ENCODE measurements around the gene ELAVL3.
"Not testable (repeated sequence)": the region's sequence is repeated elsewhere in the genome, so short reads cannot be mapped to it uniquely, and the experiment has no call there.

The ELAVL3 gene

DNA sequence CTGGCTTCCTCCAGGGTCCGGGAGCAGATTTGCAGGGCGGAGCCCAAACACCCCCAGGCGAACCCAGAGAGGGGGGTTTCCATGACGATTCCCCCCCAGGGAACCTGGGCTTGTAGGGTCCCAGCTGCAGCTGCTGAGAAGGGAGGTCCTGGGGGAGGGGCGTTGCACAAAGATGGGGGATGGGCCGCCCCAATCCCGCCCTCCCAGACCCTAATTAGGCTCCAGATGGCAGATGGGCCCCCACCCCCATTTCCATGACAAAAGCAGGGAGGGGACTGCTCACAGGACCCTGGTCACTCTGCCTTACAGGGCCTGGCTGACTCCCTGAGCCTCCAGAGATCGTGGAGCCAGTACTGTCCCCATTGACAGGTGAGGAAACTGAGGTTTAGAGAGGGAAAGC is 15.2 kb downstream of the ELAVL3 start:
- Histone ChIP-seq H3K27ac (no peak overlapping the region), H3K27me3 (replicated peaks) (no peaks in the 10 kb centered on the region), H3K36me3 (replicated peaks) (no peaks in the 10 kb centered on the region), H3K4me3 (ENCODE audit: low read depth, low read length) (no peak overlapping the region)
- TF ChIP-seq, protein P1, sequence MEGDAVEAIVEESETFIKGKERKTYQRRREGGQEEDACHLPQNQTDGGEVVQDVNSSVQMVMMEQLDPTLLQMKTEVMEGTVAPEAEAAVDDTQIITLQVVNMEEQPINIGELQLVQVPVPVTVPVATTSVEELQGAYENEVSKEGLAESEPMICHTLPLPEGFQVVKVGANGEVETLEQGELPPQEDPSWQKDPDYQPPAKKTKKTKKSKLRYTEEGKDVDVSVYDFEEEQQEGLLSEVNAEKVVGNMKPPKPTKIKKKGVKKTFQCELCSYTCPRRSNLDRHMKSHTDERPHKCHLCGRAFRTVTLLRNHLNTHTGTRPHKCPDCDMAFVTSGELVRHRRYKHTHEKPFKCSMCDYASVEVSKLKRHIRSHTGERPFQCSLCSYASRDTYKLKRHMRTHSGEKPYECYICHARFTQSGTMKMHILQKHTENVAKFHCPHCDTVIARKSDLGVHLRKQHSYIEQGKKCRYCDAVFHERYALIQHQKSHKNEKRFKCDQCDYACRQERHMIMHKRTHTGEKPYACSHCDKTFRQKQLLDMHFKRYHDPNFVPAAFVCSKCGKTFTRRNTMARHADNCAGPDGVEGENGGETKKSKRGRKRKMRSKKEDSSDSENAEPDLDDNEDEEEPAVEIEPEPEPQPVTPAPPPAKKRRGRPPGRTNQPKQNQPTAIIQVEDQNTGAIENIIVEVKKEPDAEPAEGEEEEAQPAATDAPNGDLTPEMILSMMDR (IDR thresholded peaks at IDR 0.05; ENCODE audit: low read depth, low read length, missing control alignments) = no peak
- DNase-seq = no peak
- in situ Hi-C loops (cut with HindIII; ENCODE audit: low pct_ligation_motif_present, low sequenced_read_pairs) = no loop called here

DNA sequence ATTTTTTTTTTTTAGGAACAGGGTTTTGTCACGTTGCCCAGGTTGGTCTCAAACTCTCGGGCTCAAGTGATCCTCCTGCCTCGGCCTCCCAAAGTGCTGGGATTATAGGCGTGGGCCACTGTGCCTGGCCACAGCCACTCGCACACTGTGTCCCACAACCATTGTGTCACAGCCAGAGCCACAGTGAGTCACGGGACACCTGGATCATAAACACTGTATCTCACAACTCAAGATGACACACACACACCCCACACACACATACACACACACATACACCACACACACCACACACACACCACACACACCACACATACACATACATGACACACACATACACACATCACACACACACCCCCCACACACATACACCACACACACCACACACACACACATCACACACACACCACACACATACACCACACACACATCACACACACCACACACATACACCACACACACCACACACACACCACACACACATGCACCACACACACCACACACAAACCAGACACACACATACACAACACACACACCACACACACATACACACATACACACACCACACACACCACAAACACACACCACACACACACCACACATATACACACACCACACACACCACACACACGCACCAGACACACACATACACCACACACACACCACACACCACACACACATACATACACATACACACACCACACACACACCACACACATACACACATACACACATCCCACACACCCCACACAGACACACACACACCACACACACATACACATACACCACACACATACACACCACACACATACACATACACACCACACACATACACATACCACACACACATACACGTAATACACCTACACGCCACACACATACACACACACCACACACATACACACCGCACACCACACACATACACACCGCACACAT is 16.2 kb downstream of the ELAVL3 start:
- TF ChIP-seq, protein P1 (IDR thresholded peaks at IDR 0.05; ENCODE audit: low read depth, low read length, missing control alignments) = no peak
- Histone ChIP-seq H3K27me3 (replicated peaks) (no peaks in the 10 kb centered on the region), H3K27ac (no peak overlapping the region), H3K4me3 (ENCODE audit: low read depth, low read length) (no peak overlapping the region), H3K36me3 (replicated peaks) (no peaks in the 10 kb centered on the region)
- in situ Hi-C loops (cut with HindIII; ENCODE audit: low pct_ligation_motif_present, low sequenced_read_pairs) = no loop called here
- DNase-seq = no peak

DNA sequence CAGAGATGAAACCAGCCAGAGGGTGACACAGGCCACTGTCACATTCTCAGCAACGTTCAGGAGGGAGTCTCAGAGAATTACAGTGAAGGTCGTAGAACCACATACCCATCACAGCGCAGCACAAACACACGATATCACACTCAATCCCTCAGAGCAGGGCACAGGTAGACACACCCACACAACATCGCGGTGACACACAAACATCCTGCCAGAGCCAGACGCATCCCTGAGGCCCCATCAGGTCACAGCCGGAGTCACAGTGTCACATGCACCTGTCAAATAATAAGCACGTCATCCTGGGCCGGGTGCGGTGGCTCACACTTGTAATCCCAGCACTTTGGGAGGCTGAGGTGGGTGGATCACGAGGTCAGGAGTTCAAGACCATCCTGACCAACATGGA is 17.5 kb downstream of the ELAVL3 start:
- Histone ChIP-seq H3K4me3 (ENCODE audit: low read depth, low read length) (no peak overlapping the region), H3K36me3 (replicated peaks) (no peaks in the 10 kb centered on the region), H3K27me3 (replicated peaks) (no peaks in the 10 kb centered on the region), H3K27ac (no peak overlapping the region)
- TF ChIP-seq, protein P1 (IDR thresholded peaks at IDR 0.05; ENCODE audit: low read depth, low read length, missing control alignments) = no peak
- in situ Hi-C loops (cut with HindIII; ENCODE audit: low pct_ligation_motif_present, low sequenced_read_pairs) = no loop called here
- no peak for DNase-seq

DNA sequence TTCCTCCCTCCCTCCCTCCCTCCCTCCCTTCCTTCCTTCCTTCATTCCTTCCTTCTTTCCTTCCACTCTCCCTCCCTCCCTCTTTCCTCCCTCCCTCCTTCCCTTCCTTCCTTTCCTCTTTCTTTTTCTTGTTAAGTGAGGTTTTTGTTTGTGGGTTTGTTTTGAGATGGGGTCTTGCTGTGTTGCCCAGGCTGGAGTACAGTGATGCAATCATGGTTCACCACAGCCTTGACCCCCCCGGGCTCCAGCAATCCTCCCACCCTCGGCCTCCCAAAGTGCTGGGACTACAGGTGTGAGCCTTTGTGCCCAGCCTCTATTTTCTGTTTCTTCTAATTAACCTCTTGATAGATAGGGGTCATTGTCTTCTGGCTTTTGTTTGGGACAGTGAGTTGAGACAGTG is 19.4 kb downstream of the ELAVL3 start:
- Histone ChIP-seq H3K27ac (no peak overlapping the region), H3K4me3 (ENCODE audit: low read depth, low read length) (no peak overlapping the region), H3K36me3 (replicated peaks) (no peaks in the 10 kb centered on the region), H3K27me3 (replicated peaks) (no peaks in the 10 kb centered on the region)
- no peak for DNase-seq
- in situ Hi-C loops (cut with HindIII; ENCODE audit: low pct_ligation_motif_present, low sequenced_read_pairs) = no loop called here
- TF ChIP-seq, protein P1 (IDR thresholded peaks at IDR 0.05; ENCODE audit: low read depth, low read length, missing control alignments) = no peak

DNA sequence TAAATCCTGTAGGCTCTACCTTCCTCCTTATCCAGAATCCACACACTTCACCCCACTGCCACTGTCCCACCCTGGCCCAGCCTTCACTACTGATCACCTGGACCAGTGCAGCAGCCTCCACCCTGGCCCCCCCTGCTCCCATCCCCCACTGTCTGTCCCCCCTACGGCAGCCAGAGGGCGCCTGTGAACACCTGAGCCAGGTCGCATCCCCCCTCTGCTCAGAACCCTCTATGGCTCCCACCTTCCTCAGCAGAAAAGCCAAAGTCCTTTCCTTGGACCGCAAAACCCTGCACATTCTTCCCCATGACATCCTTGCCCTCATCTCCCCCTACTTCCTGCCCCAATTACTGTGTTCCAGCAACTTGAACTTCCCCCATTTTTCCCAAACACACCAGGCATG is 20.6 kb downstream of the ELAVL3 start:
- Histone ChIP-seq H3K36me3 (replicated peaks) (no peaks in the 10 kb centered on the region), H3K4me3 (ENCODE audit: low read depth, low read length) (no peak overlapping the region), H3K27me3 (replicated peaks) (no peaks in the 10 kb centered on the region), H3K27ac (no peak overlapping the region)
- in situ Hi-C loops (cut with HindIII; ENCODE audit: low pct_ligation_motif_present, low sequenced_read_pairs) = no loop called here
- no peak for DNase-seq
- TF ChIP-seq, protein P1 (IDR thresholded peaks at IDR 0.05; ENCODE audit: low read depth, low read length, missing control alignments) = peak; percentile 54

DNA sequence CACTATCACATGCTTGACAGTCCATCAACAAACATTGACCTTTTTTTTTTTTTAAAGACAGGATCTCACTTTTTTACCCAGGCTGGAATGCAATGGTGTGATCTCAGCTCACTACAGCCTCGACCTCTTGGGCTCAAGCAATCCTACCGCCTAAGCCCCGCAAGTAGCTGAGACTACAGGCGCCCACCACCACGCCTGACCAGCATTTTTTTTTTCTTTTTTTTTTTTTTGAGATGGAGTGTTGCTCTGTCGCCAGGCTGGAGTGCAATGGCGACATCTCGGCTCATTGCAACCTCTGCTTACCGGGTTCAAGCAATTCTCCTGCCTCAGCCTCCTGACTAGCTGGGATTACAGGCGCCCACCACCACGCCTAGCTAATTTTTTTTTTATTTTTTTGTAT is 21.9 kb downstream of the ELAVL3 start:
- H3K27me3 ChIP-seq (replicated peaks); DNase-seq; H3K4me3 ChIP-seq (ENCODE audit: low read depth, low read length); H3K36me3 ChIP-seq (replicated peaks); H3K27ac ChIP-seq; in situ Hi-C loops (cut with HindIII; ENCODE audit: low pct_ligation_motif_present, low sequenced_read_pairs): not testable (repeated sequence)
